BJ (cell line): Measurements from ENCODE around the gene JMJD7. TPM values are rescaled to one million over a fixed set of nuclear protein-coding genes. Genes with fewer than 3 reads are reported as not detected.

Source experiments
- CTCF ChIA-PET: fragments of 350-600 bp; formaldehyde crosslinking; extraction: SDS; loops from one replicate; lab custom pipeline; 2021; ENCODE audit warnings: antibody characterized with exemption, inconsistent platforms; lab: Yijun Ruan, JAX
- POLR2A ChIA-PET: fragments of 300-600 bp; sonication (Branson Sonifier 250); formaldehyde crosslinking; extraction: SDS; loops from one replicate; lab custom pipeline; 2021; ENCODE audit warnings: antibody characterized with exemption; lab: Charles Lee
- DNase-seq: peaks from one replicate; pipeline ENCODE4 v3.0.0-alpha.2; 2011; ENCODE audit warnings: low read depth
- H3K27me3 ChIP-seq: 2 replicates; pipeline ENCODE4 v1.6.0; 2011; ENCODE audit warnings: low read length; ENCODE audit not compliant: control insufficient read depth, insufficient read depth
- H3K36me3 ChIP-seq: 2 replicates; pipeline ENCODE4 v1.5.1; 2011; ENCODE audit warnings: low read length; ENCODE audit not compliant: control insufficient read depth, insufficient read depth
- H3K4me3 ChIP-seq: 2 replicates; pipeline ENCODE4 v1.5.1; 2011; ENCODE audit warnings: low read depth, mild to moderate bottlenecking, control low read depth, low read length
- CTCF ChIP-seq: IDR thresholded peaks from 2 replicates; pipeline ENCODE4 v1.5.1; 2011; ENCODE audit warnings: low read depth, mild to moderate bottlenecking, control low read depth, inconsistent platforms, low read length, moderate library complexity; ENCODE audit not compliant: insufficient read depth
- polyA plus RNA-seq: library from polyadenylated mRNA; depleted of rRNA; stranded (reverse); fragments of >200 nt; gene quantifications from 2 replicates; pipeline ENCODE4 v1.2.3, GENCODE V29; 2011

JMJD7 gene
- polyA plus RNA-seq, 1 experiment: 3.4 TPM

GRCh38 chr15:41782371-41783282, 45.3 kb upstream of the JMJD7 start:
- ChIA-PET CTCF (interaction anchor here (1.7 to 13.2 kb wide), 4 partner anchors 8 to 30 kb away, joined by 4 to 97 read pairs (median 10); partner anchors contain the start of gene MAPKBP1), POLR2A (interaction anchor here (0.6 kb wide), 2 partner anchors 9 to 11 kb away, joined by 4 to 7 read pairs; no protein-coding TSS in a partner anchor)
- Histone ChIP-seq H3K4me3 (no peak overlapping the region), H3K36me3 (no peaks in the 10 kb centered on the region), H3K27me3 (no peaks in the 10 kb centered on the region)
- no peak for DNase-seq
- TF ChIP-seq CTCF: no peak

GRCh38 chr15:41783296-41783695, 44.6 kb upstream of the JMJD7 start:
- Histone ChIP-seq H3K27me3 (no peaks in the 10 kb centered on the region), H3K4me3 (no peak overlapping the region), H3K36me3 (no peaks in the 10 kb centered on the region)
- CTCF ChIA-PET: interaction anchor here (1.7 to 13.2 kb wide), 4 partner anchors 9 to 29 kb away, joined by 4 to 97 read pairs (median 10); partner anchors contain the start of gene MAPKBP1
- TF ChIP-seq CTCF: no peak
- POLR2A ChIA-PET: interaction anchor here (0.6 kb wide), 1 partner anchor 10 kb away, joined by 7 read pairs; no protein-coding TSS in a partner anchor
- DNase-seq: no peak

GRCh38 chr15:41788262-41788661, 39.6 kb upstream of the JMJD7 start:
- H3K36me3 ChIP-seq: no peaks in the 10 kb centered on the region
- CTCF ChIA-PET: interaction anchor here (1.3 to 3.1 kb wide), 3 partner anchors 12 to 23 kb away, joined by 4 to 15 read pairs (median 8); no protein-coding TSS in a partner anchor
- POLR2A ChIA-PET: no interaction called here
- TF ChIP-seq CTCF: no peak
- DNase-seq: no peak
- H3K27me3 ChIP-seq: no peaks in the 10 kb centered on the region
- no peak overlapping the region for H3K4me3 ChIP-seq

- POLR2A ChIA-PET: no interaction called here
- no peak overlapping the region for H3K4me3 ChIP-seq
- CTCF ChIA-PET: interaction anchor here (0.6 to 3.1 kb wide), 6 partner anchors 9 to 180 kb away, joined by 3 to 15 read pairs (median 5); no protein-coding TSS in a partner anchor
- DNase-seq: no peak
- no peak for TF ChIP-seq CTCF
- no peaks in the 10 kb centered on the region for H3K27me3 ChIP-seq
- H3K36me3 ChIP-seq: no peaks in the 10 kb centered on the region
Observed at GRCh38 chr15:41789236-41789635, 38.7 kb upstream of the JMJD7 start.

- Histone ChIP-seq H3K4me3 (no peak overlapping the region), H3K36me3 (no peaks in the 10 kb centered on the region), H3K27me3 (no peaks in the 10 kb centered on the region)
- DNase-seq: no peak
- CTCF ChIA-PET: interaction anchor here (0.6 to 3.1 kb wide), 5 partner anchors 9 to 181 kb away, joined by 3 to 15 read pairs (median 6); no protein-coding TSS in a partner anchor
- no peak for TF ChIP-seq CTCF
- POLR2A ChIA-PET: no interaction called here
Observed at GRCh38 chr15:41789662-41790061, 38.2 kb upstream of the JMJD7 start.
